Bone marrow (tissue), 2 donors: Measurements from ENCODE around the gene SHOC1.
A peak's percentile ranks its signal among the peaks of the same experiment; 100 is the strongest.
"Not testable (repeated sequence)": the region's sequence is repeated elsewhere in the genome, so short reads cannot be mapped to it uniquely, and the experiment has no call there.

Experiments used
- DNase-seq, 2 donors: peaks; one replicate each; lab custom pipeline; 2025; lab: John Stamatoyannopoulos, UW

Gene SHOC1

DNA sequence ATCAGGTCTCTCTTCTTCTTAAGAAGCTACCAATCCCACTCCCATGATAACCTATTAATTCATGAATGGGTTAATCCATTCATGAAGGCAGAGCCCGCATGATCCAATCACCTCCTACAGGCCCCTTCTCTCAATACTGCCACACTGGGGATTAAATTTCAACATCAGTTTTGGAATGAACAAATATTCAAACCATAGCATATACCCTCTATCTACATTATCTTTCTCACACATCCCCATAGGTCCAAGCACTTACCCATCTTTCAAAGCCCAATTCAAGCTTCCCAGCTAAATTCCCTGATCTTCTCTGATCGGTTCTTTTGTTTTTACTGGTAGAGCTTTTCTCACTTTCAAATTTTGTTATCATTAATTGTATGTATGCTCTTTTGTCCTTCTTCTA, 10.5 kb upstream of the SHOC1 start:
- no peak for DNase-seq

DNA sequence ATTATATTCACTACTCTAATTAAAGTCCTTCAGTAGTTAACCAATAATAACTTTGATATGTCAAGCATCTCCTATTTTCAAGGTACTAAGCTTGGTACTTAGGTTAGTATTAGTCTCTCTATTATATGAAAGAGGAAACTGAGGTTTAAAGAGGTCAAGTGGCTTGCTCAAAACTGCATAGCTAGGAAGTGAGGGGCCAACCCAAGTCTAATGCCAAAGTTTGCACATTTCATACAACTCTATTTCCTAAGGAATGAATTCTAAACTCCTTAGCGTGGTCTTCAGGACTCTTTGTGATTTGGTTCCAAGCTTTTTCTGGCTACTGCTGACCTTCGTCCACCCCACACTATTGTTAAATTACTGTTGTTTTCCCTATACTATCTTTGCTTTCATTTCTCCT, 9.9 kb upstream of the SHOC1 start:
- no peak for DNase-seq

DNA sequence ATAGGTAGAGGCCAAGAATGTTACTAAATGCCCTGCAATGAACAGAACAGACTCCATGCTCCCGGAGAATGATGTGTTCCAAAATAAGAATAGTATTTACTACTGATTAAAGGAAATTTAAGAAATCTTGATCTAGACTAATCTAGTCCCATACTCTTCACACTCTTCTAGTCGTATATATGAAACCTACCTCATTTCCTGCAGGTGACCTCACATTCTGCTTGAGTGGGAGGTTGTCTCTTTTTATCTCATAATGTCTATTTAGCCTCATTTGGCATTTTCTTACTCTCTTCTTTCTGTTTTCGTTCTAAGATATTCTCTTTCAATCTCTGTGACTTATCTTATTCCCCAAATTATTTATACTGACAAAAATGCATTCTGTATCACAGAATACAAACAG, 9.2 kb upstream of the SHOC1 start:
- no peak for DNase-seq

DNA sequence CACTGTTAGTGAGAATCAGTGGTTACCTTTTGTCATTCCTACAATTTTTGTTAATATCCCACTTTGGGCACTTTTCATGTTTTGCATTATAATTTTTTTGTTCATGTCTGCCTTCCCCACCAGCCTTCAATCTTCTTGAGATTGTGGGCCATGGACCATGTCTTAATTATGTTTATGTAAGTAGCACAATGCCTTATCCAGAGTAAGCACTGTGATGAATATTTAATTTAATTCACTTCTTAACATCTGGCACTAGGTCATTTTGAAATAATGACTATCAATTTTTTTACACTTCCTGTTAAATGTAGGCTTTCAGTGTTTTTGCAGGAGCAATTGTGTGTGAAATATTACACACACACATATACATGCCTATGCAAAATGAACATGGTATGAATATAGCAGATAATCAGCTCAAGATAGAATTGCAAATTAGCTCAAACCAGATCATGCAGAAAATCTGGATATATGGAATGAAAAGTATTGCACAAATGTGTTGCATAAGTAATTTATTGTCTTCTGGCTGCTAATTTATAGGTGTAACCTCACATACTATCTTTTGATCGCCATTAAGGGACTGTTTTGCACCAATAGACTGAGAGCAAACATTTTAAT, 5.3 kb upstream of the SHOC1 start:
- no peak for DNase-seq

DNA sequence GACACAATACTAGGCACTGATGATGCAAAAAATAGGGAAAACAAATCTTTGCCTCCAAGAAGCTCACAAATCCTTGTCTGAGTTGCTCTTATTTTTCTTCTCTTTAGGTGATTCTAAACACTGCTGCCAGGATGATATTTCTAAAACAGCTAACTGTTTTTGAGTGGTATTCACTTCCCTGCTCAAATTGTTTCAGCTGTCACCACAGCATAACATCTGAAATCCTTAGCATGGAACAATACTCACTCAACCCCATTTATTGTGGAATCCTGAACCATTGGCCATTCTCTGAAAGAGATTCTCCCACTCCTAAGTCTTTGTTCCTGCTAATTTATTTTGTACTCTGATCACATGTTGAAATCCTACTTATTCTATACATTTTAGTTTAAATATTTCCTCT, 4.8 kb upstream of the SHOC1 start:
- no peak for DNase-seq

DNA sequence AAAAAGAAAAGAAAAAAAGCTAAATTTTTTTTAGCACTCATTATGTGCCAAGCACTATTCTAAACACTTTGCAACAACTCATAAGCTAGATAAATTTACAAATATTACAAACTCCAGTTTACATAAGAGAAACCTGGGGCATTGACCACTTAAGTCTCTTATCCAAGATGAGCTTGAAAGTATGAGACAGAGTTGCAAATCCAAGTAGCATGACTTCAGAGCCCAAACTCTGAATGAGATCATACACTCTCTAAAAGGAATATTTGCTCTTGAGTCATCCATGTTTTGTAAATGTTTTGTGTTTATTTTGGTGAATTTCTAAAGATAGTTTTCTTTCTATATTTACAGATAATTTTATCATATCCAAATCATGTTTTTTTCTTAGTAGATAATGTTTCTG, 4.0 kb upstream of the SHOC1 start:
- no peak for DNase-seq

DNA sequence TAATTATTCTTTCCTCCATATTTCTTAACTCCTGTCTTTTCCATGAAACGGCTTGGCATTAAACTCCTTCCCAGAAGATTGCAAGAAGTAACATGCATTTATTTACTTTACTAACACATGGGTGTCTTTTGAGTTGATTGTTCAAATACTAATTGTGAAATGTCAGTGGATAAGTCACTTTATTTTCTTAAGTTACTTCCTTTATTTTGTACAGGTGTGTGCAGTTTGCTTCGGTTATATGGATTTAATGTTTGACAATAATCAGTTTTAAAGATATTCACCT, 761 bp upstream of the SHOC1 start:
- no peak for DNase-seq

DNA sequence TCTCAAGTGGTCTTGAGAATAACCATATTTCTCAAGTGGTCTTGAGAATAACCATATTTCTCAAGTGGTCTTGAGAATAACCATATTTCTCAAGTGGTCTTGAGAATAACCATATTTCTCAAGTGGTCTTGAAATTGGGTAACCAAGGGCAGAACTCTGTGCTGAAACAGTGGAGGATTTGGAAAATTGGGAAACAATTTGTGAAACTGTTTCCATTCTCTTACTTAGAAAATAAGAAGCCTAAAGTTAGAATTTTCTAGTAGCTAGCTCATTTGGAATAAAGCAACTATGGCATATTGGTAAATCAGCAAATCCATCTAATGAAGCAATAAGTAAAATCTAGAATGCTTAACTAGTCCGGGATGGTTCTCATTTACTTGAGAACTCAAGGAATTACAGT, 2.9 kb downstream of the SHOC1 start:
- DNase-seq, result not testable (repeated sequence)

DNA sequence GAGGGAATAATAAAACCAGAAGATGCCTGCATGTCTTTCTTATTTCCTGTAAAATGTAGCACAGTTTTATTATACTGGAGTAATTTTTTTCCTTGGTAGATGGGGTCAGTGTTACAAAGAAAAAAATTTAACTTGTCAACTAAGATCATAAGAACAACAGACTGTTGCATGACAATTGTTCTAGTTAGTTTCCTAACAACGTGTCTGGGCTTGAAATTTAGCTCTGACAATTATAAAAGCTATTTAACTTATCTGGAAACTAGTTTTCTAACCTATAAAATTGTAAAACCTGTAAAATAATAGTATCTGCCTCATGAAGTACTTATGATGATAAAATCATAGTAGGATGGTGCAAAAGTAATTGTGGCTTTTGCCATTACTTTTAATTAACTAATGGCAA, 4.9 kb downstream of the SHOC1 start:
- DNase-seq, result no peak

DNA sequence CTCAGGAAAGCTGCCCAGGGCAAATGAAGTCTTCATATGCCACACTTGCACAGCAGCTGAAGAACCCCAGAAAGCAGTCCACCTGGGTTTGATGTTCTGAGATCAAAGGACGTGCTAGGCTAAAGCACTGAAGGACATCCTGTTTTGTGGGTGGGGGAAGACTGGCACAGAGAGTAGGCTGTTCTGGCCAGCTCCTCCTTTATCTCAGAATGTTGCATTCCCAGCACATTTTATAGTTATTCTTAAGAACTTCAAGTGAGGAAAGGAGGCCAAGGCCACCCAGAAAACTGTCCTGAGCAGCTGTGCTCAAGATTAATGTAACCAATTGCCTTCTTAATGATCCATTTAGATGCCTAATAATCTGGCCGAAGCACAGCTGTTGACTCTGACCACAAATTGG, 10.9 kb downstream of the SHOC1 start:
- no peak for DNase-seq

DNA sequence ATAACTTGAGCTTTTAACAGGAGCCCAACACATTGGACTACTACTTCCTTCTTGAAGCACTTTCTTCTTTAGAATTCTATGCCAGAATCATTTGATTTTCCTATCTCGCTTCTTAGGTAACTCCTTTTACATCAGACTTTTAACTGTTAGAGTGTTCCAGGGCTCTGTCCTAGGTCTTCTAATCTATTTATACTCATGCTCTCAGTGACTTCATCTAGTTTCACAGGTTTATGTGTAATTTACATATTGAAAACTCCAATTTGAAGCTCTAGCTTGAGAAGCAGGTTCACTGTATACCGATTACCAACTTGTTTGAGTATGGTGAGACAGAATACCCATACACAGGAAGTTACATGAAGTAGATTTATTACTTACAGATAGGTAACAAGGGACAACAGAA, 11.3 kb downstream of the SHOC1 start:
- DNase-seq, result no peak

DNA sequence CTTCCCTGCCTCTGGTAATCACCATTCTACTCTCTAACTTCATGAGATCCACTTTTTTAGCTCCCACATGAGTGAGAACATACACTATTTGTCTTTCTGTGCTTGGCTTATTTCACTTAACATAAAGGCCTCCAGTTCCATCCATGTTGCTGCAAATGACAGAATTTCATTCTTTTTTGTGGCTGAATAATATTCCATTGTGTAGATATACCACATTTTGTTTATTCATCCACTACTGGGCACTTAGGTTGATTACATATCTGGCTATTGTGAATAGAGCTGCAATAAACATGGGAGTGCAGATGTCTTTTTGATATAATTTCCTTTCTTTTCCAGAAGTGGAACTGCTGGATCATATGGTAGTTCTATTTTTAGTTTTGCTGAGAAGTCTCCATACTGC, 28.7 kb downstream of the SHOC1 start:
- no peak for DNase-seq

DNA sequence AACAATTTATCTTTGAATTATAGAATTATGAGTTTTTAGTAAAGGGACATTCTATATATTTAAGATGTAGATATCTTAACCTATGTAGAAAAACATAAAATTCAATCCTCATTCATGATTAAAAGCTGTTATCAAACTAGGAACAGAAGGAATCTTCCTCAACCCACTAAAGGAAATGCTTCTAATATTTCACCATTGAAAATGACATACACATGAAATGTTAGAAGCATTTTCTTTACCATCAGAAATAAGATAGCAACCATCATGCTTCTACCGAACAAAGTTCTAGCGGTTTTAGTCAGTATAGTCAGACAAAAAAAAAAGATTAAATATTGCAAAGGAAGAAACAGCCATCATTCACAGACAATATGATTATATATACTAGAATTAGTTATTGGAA, 32.2 kb downstream of the SHOC1 start:
- no peak for DNase-seq

DNA sequence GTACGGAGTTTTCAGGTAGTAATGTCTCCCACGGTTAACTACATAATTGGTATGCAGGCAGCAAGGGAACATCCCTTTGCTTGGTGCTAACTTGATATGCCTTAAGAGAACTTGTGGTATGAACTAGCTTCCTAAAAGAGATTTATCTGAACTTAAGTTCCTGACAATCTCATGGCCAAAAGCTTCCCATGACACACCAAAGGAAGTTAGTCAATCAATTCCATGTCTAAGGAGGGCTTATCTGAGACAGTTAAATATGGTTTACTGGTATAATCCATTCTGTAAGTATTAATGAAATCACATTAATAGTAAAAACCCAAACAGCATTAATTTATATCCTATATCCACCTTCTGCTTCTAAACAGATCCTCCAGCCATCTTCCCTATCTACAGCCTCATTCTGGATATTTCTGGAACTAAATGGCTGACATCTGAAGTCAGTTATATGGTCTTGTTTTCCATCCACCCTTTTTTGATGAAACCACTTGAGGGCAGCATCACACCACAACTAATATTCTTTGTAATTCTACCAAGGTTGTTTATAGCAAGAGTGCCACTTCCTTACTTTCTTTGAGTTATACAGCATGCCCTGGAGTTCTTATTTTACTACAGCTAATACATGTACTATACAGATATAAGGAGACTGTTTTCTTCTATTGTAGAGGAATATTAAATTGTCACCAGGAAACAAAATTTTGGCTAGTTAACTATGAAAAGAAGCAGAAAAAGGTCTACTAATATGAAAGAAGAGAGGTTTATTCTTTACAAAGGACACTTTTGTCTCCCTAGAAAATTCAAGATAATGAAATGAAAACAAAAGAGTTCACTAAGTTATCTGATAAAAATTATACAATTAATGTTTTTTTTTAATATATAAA, 34.7 kb downstream of the SHOC1 start:
- peak in 1 of 2 donors; percentile 81 for DNase-seq

DNA sequence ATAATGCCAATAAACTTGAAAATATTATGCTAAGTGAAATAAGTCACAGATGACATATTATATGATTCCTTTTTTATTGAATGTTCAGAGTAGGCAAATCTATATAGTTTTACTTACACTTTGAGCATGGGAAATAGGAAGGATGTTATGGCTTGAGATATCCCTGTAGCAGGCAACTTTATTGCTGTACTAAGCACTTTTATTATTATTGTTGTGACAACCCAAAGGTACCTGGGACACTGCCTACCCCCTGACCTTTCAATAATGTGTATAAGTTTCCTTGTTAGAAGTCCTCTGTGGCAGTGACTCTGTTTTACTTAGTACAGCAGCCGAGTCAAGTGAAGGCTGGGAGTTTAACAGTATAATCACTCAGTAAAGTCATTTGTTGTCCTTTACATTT, 39.9 kb downstream of the SHOC1 start:
- DNase-seq, result no peak

DNA sequence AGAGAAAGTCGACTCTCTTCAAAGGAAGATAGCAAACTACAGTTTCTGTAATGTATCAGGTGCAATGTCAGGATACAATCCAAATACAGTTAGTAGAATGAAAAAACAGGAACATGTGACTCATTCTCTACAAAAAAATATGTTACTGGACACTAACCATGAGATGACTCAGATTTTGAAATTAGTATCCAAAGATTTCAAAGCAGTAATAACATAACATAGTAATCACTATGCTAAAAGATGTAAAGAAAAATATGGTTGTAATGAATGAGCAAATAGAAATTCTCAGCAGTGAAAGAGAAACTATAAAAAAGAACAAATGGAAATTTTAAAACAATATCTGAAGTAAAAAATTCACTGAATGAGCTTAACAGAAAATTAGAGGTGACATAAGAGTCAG, 42.3 kb downstream of the SHOC1 start:
- no peak for DNase-seq
